GM18868 (cell line): ENCODE results near the gene PPP1R8.
"Not testable (repeated sequence)": the region's sequence is repeated elsewhere in the genome, so short reads cannot be mapped to it uniquely, and the experiment has no call there.

Experiments
- ATAC-seq: cut with Tn5 transposase; IDR thresholded peaks from one replicate; pipeline ENCODE4 v1.9.1; 2021; ENCODE audit warnings: mild to moderate bottlenecking, moderate library complexity; ENCODE audit not compliant: unreplicated experiment

PPP1R8 gene

GRCh38 chr1:27830621-27831440, at the start of gene PPP1R8:
PPP1R8 (plus strand) TSS chr1:27830782; CDS start chr1:27830836, 54 bp downstream.
- ATAC-seq = peak; percentile 92

- ATAC-seq = no peak
Observed at GRCh38 chr1:27782950-27783349, 47.6 kb upstream of the PPP1R8 start.

GRCh38 chr1:27784700-27785099, 45.9 kb upstream of the PPP1R8 start:
- no peak for ATAC-seq

DNA sequence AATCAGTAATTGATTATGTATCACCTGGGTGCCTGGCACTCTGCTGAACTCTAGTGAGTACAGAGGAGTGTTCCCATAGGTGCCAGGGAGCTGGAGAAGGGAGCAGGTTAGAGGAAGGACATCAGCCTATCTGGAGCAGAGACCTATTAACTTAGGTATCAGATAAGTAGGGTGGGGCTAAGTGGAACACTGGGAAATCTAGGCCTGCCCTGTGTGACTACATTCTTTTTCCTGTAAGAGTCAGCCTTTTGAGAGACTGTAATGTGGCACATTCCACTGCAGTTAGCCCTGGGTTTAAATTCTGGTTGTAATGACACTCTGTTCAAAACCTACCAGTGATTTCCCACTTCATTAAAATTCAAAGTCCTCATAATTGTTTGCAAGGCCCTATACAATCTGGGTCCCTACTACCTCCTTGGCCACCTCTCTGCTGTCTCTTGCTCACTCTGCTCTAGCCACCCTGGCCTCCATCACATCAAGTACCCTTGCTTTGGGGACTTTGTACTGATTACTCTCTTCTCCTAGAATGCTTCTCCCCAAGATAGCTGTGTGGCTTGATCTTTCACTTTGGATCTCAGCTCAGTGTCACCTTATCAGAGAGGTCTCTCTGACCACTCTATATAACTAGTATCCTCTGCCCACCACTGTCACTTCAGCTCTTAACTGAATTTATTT, 44.7 kb upstream of the PPP1R8 start:
- ATAC-seq = no peak

GRCh38 chr1:27787895-27788294, 42.7 kb upstream of the PPP1R8 start:
- no peak for ATAC-seq

DNA sequence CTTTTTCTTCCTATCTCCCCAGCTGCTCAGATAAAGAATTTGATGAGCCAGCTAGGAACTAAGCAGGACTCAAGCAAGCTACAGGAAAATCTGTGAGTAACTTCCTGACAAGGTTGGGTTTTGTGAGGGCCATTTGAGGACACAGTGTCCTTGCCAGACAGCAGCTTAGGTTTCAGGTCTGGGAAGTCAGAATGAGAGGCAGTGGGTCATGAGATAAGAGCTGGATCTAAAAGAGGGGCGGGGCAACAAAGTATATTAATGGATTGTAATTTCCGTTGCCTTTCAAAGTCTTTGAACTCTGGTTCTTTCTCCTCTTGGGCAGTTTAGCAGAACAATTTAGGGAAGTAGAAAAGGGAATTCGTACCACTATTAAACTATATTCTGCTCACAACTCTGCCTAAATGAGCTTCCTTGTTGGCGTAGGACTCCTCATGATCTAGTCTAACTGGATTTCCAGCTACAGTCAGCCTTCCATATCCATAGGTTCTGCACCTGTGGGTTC, 41.0 kb upstream of the PPP1R8 start:
- no peak for ATAC-seq

DNA sequence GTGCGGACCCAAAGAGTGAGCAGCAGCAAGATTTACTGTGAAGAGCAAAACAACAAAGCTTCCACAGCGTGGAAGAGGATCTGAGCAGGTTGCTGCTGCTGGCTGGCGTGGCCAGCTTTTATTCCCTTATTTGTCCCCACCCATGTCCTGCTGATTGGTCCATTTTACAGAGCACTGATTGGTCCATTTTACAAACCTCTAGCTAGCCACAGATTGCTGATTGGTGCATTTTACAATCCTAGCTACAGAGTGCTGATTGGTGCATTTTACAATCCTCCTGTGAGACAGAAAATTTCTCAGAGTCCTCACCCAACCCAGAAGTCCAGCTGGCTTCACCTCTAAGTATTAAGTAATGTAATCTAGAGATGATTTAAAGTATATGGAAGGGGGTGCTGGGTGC, 40.3 kb upstream of the PPP1R8 start:
- not testable (repeated sequence) for ATAC-seq

DNA sequence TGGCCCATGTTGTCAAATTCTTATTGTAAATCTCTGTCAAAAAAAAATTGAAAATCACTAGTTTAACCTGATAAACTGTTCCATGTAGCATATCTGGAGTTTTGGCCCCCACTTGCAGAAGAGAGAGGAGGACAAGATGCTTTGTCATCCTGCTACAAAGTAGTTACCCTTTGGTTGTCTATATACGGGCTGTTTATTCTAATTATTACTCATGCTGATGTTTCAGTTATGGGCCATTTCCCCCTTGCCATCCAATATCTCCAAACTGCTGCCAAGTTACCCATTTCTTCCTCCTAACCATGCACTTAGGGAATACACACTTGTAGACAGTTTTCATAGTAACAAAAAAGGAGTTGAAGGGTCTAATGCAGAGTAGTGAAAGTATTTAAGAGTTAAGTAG, 35.0 kb upstream of the PPP1R8 start:
- no peak for ATAC-seq

GRCh38 chr1:27804791-27805190, 25.8 kb upstream of the PPP1R8 start:
- no peak for ATAC-seq

DNA sequence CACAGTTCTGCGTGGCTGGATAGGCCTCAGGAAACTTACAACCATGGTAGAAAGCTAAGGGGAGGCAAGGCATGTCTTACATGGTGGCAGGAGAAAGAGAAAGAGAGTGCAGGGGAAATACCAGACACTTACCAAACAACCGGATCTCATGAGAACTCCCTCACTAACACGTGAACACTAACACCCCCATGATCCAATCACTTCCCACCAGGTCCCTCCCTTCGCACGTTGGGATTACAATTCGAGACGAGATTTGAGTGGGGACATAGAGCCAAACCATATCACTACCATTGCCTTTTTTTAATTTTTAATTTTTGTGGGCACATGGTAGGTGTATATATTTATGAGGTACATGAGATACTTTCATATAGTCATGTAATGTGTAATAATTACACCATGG, 23.8 kb upstream of the PPP1R8 start:
- ATAC-seq = no peak

- ATAC-seq = no peak
Observed at GRCh38 chr1:27807385-27807784, 23.2 kb upstream of the PPP1R8 start.

DNA sequence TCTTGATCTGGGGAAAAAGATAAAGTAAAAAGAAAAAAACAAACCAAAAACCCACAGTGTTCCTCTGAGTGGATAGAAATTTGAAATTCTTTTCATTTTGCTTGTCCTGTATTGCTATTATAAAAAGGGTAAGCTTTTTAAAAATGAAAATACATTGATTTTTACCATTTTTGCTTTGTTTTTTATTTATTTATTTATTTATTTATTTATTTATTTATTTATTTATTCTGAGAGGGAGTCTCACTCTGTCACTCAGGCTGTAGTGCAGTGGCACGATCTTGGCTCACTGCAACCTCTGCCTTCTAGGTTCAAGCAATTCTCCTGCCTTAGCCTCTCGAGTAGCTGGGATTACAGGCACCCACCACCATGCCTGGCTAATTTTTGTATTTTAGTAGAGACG, 22.5 kb upstream of the PPP1R8 start:
- ATAC-seq = not testable (repeated sequence)

GRCh38 chr1:27809883-27810282, 20.7 kb upstream of the PPP1R8 start:
- ATAC-seq = no peak

- no peak for ATAC-seq
Observed at GRCh38 chr1:27811741-27812500, 18.7 kb upstream of the PPP1R8 start.

DNA sequence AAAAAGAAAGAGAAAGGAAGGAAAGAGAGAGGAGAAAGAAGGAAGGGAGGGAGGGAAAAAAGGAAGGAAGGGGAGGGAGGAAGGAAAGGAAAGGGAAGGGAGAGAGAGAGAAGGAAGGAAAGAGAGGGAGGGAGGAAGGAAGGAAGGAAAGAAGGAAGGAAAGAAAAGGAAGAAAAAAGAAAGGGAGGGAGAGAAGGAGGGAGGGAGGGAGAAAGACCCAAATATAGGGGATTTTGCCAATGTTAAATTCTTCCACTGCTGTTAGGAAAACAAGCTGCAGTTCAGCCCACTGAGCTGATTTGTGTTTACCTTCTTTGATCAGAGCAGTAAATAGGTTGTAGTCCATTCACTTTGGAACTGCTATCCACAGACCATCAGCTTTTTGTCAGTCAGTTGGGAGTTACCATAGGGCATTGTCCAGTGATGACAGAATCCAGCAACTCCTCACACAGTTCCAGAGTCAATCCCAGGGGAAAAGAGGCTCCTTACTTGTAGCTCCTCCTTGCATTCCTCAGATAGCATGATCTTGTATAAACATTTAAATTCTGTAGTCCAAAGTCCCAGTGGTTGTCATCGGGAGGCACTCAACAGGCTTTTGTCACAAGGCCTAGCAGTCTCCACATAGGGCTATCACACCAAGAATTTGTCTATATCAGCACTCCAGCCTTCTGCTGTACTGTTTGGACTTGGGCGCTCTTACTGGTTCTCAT, 13.5 kb upstream of the PPP1R8 start:
- ATAC-seq = no peak

- no peak for ATAC-seq
Observed at GRCh38 chr1:27821761-27822315, 8.7 kb upstream of the PPP1R8 start.

DNA sequence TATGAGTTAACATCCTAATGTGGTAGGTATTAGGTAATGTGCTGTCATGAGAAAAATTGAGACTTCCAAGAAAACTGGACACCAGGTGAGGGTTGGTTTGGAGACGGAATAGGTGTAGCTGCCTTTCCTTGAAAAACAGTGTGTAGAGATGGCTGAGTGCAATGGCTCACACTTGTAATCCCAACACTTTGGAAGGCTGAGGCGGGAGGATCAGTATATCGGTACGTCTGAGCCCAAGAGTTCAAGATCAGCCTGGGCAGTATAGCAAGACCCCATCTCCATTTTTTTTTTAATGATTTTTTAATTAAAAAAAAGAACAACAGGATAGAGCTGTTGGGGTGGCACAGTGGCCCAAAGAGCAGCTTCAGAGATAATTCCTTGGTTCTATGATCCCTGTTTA, 6.8 kb upstream of the PPP1R8 start:
- ATAC-seq = no peak

DNA sequence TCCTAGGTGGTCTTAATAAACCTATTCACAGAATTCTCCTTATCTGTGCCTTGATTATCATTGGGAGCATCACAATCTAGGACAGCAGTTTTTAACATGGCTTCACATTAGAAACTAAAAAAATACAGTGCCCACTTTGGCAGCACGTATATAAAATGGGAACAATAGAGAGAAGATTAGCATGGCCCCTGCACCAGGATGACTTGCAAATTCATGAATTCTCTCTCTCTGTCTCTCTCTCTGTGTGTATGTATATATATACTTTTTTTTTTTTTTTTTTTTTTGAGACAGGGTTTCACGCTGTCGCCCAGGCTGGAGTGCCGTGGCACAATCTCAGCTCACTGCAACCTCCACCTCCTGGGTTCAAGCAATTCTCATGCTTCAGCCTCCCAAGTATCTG, 6.2 kb upstream of the PPP1R8 start:
- ATAC-seq = no peak

- ATAC-seq = not testable (repeated sequence)
Observed at GRCh38 chr1:27829339-27829960, 1.1 kb upstream of the PPP1R8 start.
